SU-DHL-6 (cell line): ENCODE measurements around the gene ABCA13.

Source experiments
- CTCF ChIP-seq: fragments of 200-600 bp; sonication (generic); IDR thresholded peaks from one replicate; pipeline ENCODE4 v1.5.1; 2017; ENCODE audit warnings: antibody characterized with exemption, mild to moderate bottlenecking, low read length, moderate library complexity; ENCODE audit not compliant: insufficient read depth, poor library complexity, severe bottlenecking
- EZH2phosphoT487 ChIP-seq: fragments of 200-600 bp; sonication (generic), shearing (Covaris generic); conservative IDR thresholded peaks from 2 replicates; pipeline ENCODE4 v1.6.1; 2018; ENCODE audit warnings: mild to moderate bottlenecking, antibody characterized with exemption, low read length, moderate library complexity, mixed read lengths

DNA sequence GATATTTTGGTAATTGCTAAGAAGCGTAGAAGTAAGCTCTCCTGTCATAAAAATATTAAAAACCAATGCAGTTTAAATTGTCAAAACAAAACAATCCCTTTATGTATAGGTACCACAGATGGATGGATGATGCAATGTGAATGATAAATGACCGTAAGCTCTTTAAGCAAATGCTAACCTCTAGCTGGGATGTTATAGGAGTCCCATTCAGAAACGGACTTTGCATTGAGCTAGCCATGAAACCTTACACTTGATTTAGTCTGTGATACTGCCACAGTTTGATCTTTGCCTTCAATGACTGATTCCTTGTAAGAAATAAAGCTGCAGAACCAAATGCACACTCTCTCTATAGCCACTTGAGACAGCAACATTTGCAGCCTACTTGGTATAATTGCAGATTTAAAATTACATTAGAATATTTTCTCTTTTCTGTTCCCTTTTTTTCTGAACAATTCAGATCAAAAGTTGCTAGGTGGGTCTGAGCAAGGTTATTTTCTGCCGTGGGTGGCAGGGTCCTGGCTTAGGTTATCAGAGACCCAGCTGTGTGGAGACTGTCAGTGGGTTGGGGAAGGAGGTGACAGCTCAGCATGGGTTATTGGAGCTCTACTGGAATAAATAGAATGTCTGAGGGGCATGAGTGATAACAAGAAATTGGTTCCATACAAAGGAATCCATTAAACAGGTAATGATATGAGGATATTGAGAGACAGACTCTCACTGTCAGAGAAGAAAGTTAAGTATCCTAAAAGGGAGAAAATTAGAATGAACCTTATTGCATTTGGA, 494.3 kb downstream of the ABCA13 start:
- TF ChIP-seq CTCF (no peak), EZH2phosphoT487 (no peak)
